ENCODE measurements around the gene GSTM4. TPM values are rescaled to one million over a fixed set of nuclear protein-coding genes. Genes with fewer than 3 reads are reported as not detected.
"Not testable (repeated sequence)": the region's sequence is repeated elsewhere in the genome, so short reads cannot be mapped to it uniquely, and the experiment has no call there.

GSTM4 gene
- total and polyA plus RNA-seq, 2 experiments from 2014 or later: 12.8 to 12.9 TPM

DNA sequence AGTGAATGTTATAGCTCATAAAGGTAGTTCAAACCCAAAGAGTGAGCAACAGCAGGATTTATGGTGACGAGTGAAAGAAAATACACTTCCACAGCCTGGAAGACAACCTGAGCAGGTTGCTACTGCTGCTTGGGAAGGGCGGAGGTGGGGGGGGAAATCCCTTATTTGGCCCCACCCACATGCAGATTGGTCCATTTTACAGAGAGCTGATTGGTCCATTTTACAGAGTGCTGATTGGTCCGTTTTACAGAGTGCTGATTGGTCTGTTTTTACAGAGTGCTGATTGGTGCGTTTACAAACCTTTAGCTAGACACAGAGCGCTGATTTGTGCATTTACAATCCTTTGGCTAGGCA lies 14.0 kb downstream of the GSTM4 start:
- H3K4me3 ChIP-seq; H3F3A ChIP-seq (replicated peaks; ENCODE audit: low read depth); H4K20me1 ChIP-seq (replicated peaks; ENCODE audit: insufficient read depth); H3K9me3 Mint-ChIP-seq; H3K79me2 ChIP-seq (replicated peaks; ENCODE audit: insufficient read depth); H3K36me3 Mint-ChIP-seq (ENCODE audit: low read depth); H3K36me3 ChIP-seq (ENCODE audit: insufficient read depth); H3K4me1 ChIP-seq (ENCODE audit: insufficient read depth); H3K9me2 ChIP-seq (ENCODE audit: insufficient read depth); H3K4me3 Mint-ChIP-seq; ATAC-seq; H2AFZ ChIP-seq; H3K27me3 ChIP-seq (ENCODE audit: insufficient read depth); H3K4me2 ChIP-seq; H3K27me3 Mint-ChIP-seq (ENCODE audit: insufficient read depth, low read depth, poor library complexity); H3K27ac ChIP-seq (ENCODE audit: low read depth); H3K4me1 Mint-ChIP-seq; DNase-seq (ENCODE audit: low spot score); H3K27ac Mint-ChIP-seq: not testable (repeated sequence)

DNA sequence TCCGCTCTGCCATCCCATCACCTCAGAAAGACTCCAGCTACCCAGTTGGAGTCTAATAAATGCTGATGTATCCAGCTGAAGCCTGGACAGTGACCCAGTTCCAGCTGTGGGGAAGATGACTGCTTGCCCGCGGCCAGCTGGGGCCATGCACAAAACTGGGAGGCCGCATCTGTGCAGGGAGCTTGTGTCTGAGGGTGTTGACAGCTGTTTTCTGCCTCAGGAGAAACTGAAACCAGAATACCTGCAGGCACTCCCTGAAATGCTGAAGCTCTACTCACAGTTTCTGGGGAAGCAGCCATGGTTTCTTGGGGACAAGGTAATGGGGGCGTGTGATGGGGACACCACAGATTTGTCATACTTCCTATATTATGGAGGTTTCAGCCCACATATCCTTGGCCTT lies 15.2 kb downstream of the GSTM4 start:
- Mint-ChIP-seq H3K27me3 (ENCODE audit: insufficient read depth, low read depth, poor library complexity) (peaks cover 2% of the 10 kb centered on the region), H3K36me3 (ENCODE audit: low read depth) (no peaks in the 10 kb centered on the region), H3K27ac (no peak overlapping the region), H3K4me3 (no peak overlapping the region), H3K4me1 (peaks cover 9% of the 10 kb centered on the region; the same call in 2 of the 3 replicates), H3K9me3 (no peaks in the 10 kb centered on the region)
- Histone ChIP-seq H3K27me3 (ENCODE audit: insufficient read depth) (no peaks in the 10 kb centered on the region), H2AFZ (no peak overlapping the region), H3K4me1 (ENCODE audit: insufficient read depth) (peaks cover 8% of the 10 kb centered on the region; the same call in 1 of the 2 replicates), H3K4me3 (no peak overlapping the region), H3F3A (replicated peaks; ENCODE audit: low read depth) (no peaks in the 10 kb centered on the region), H3K9me2 (ENCODE audit: insufficient read depth) (no peaks in the 10 kb centered on the region), H3K36me3 (ENCODE audit: insufficient read depth) (no peaks in the 10 kb centered on the region), H3K4me2 (no peak overlapping the region), H4K20me1 (replicated peaks; ENCODE audit: insufficient read depth) (no peaks in the 10 kb centered on the region), H3K79me2 (replicated peaks; ENCODE audit: insufficient read depth) (no peaks in the 10 kb centered on the region), H3K27ac (ENCODE audit: low read depth) (no peak overlapping the region)
- TF ChIP-seq ZNF331 (CRISPR knock-in tag; IDR thresholded peaks at IDR 0.05; ENCODE audit: low read depth): no peak
- no peak for TF ChIP-seq EZH2phosphoT487 (IDR thresholded peaks at IDR 0.05; ENCODE audit: unreplicated experiment)
- TF ChIP-seq STAT1 (IDR thresholded peaks at IDR 0.05; ENCODE audit: unreplicated experiment): no peak
- TF ChIP-seq JUNB (IDR thresholded peaks at IDR 0.05; ENCODE audit: unreplicated experiment): no peak
- TF ChIP-seq EZH2 (IDR thresholded peaks at IDR 0.05; ENCODE audit: low read depth, unreplicated experiment): no peak
- no peak for TF ChIP-seq ZNF114 (CRISPR knock-in tag; IDR thresholded peaks at IDR 0.05)
- TF ChIP-seq, protein P1, sequence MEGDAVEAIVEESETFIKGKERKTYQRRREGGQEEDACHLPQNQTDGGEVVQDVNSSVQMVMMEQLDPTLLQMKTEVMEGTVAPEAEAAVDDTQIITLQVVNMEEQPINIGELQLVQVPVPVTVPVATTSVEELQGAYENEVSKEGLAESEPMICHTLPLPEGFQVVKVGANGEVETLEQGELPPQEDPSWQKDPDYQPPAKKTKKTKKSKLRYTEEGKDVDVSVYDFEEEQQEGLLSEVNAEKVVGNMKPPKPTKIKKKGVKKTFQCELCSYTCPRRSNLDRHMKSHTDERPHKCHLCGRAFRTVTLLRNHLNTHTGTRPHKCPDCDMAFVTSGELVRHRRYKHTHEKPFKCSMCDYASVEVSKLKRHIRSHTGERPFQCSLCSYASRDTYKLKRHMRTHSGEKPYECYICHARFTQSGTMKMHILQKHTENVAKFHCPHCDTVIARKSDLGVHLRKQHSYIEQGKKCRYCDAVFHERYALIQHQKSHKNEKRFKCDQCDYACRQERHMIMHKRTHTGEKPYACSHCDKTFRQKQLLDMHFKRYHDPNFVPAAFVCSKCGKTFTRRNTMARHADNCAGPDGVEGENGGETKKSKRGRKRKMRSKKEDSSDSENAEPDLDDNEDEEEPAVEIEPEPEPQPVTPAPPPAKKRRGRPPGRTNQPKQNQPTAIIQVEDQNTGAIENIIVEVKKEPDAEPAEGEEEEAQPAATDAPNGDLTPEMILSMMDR (conservative IDR thresholded peaks at IDR 0.05; ENCODE audit: low read depth in 2 of 2): no peak
- DNase-seq (ENCODE audit: low spot score) (no peak), ATAC-seq (no peak)

DNA sequence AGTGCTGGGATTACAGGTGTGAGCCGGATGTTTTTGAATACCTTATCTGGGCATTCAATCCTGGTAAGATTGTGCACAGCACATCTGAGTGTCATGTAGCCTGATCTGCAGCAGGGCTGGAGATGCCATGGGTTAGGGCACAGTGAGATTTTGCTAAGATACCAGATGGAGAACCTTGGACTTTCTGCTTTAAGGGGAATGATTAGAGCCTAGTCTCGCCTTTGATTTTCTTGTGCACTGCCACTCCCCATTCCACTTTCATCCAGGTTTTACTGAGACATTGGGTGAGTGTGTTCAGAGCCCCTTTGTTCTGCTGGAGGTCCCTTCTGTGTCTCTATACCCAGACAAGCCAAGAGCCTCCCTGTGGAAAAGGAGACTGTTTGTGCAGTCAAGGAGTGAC lies 18.0 kb downstream of the GSTM4 start:
- not testable (repeated sequence) for H3K36me3 ChIP-seq (ENCODE audit: insufficient read depth); ATAC-seq; H3K36me3 Mint-ChIP-seq (ENCODE audit: low read depth); DNase-seq (ENCODE audit: low spot score); H3K4me3 Mint-ChIP-seq; H3K27ac Mint-ChIP-seq; H3K27me3 ChIP-seq (ENCODE audit: insufficient read depth); H3K9me2 ChIP-seq (ENCODE audit: insufficient read depth); H3K79me2 ChIP-seq (replicated peaks; ENCODE audit: insufficient read depth); H2AFZ ChIP-seq; H3F3A ChIP-seq (replicated peaks; ENCODE audit: low read depth); H3K27ac ChIP-seq (ENCODE audit: low read depth); H4K20me1 ChIP-seq (replicated peaks; ENCODE audit: insufficient read depth); H3K27me3 Mint-ChIP-seq (ENCODE audit: insufficient read depth, low read depth, poor library complexity); H3K4me1 ChIP-seq (ENCODE audit: insufficient read depth); H3K9me3 Mint-ChIP-seq; H3K4me1 Mint-ChIP-seq; H3K4me2 ChIP-seq; H3K4me3 ChIP-seq

DNA sequence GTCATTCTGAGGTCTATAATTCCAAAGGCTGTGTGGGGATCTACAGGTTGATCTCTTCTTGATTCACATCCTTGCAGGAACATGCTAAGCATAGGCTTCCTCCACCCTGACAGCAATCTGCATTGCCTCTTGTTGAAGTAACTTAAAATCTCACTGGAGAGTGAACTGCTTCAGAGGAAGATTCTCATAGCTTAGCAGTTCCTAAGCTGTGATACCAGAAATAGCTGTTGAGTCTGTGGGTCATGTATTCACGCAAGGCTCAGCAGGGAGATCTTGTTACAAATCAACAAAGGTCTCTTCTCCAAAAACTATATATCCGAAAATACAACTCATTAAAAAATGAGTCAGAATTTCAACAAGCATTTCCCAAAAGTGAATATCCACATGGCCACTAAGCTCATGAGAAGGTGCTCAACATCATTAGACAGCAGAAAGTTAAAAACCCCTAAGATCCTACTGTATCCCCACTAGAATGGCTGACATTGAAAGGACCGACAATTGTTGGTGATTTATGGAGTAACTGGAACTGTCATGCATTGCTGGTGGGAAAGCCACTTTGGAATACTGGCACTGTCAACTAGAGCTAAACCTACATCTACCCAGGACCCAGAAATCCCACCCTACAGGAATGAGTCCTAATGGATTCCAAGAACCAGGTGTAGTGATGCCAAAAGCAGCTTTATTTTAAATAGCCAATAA lies 20.9 kb downstream of the GSTM4 start:
- not testable (repeated sequence) for H3K9me3 Mint-ChIP-seq; H3K9me2 ChIP-seq (ENCODE audit: insufficient read depth); H3K79me2 ChIP-seq (replicated peaks; ENCODE audit: insufficient read depth); H3K27ac Mint-ChIP-seq; H3K36me3 Mint-ChIP-seq (ENCODE audit: low read depth); H3K4me3 Mint-ChIP-seq; H3K27ac ChIP-seq (ENCODE audit: low read depth); ATAC-seq; H3K36me3 ChIP-seq (ENCODE audit: insufficient read depth); H2AFZ ChIP-seq; H3K4me1 ChIP-seq (ENCODE audit: insufficient read depth); H3K27me3 Mint-ChIP-seq (ENCODE audit: insufficient read depth, low read depth, poor library complexity); H4K20me1 ChIP-seq (replicated peaks; ENCODE audit: insufficient read depth); H3K27me3 ChIP-seq (ENCODE audit: insufficient read depth); H3K4me2 ChIP-seq; H3F3A ChIP-seq (replicated peaks; ENCODE audit: low read depth); DNase-seq (ENCODE audit: low spot score); H3K4me3 ChIP-seq; H3K4me1 Mint-ChIP-seq
